SH-SY5Y (cell line): ENCODE measurements around the gene LRRC7.

ENCODE experiments used
- GATA2 ChIP-seq: IDR thresholded peaks from 2 replicates; pipeline ENCODE4 v1.6.1; 2011; ENCODE audit warnings: mild to moderate bottlenecking, low read depth, low read length
- GATA3 ChIP-seq: IDR thresholded peaks from 2 replicates; pipeline ENCODE4 v1.6.1; 2011; ENCODE audit warnings: low read depth, mild to moderate bottlenecking, low read length, moderate library complexity

GRCh38 chr1:70117046-70117445, 549.3 kb downstream of the LRRC7 start:
- TF ChIP-seq GATA3 (no peak), GATA2 (no peak)
